OCI-LY1 (cell line): ENCODE data around the gene GRM7.

Experiments
- H2AFZ ChIP-seq: fragments of 200-600 bp; sonication (generic), shearing (Covaris generic); 2 replicates; pipeline ENCODE4 v1.6.0; 2014; ENCODE audit warnings: antibody characterized with exemption, mild to moderate bottlenecking, low read length
- H3F3A ChIP-seq: fragments of 200-600 bp; sonication (generic), shearing (Covaris generic); 2 replicates; pipeline ENCODE4 v1.6.0; 2014; ENCODE audit warnings: mild to moderate bottlenecking, antibody characterized with exemption, low read length, moderate library complexity; ENCODE audit not compliant: insufficient read depth
- H3K27ac ChIP-seq: fragments of 200-600 bp; sonication (generic); 2 replicates; pipeline ENCODE4 v1.5.1; 2014; ENCODE audit warnings: low read length, mixed run types, mild to moderate bottlenecking, low read depth; ENCODE audit not compliant: poor library complexity, severe bottlenecking
- H3K27me3 ChIP-seq: fragments of 200-600 bp; sonication (generic); 2 replicates; pipeline ENCODE4 v1.6.0; 2014; ENCODE audit warnings: antibody characterized with exemption, mild to moderate bottlenecking, low read length, moderate library complexity; ENCODE audit not compliant: insufficient read depth
- H3K36me3 ChIP-seq: fragments of 200-600 bp; sonication (generic); 2 replicates; pipeline ENCODE4 v1.6.1; 2014; ENCODE audit warnings: mild to moderate bottlenecking, antibody characterized with exemption, low read length, moderate library complexity, mixed read lengths; ENCODE audit not compliant: insufficient read depth
- H3K4me1 ChIP-seq: fragments of 200-600 bp; sonication (generic); 2 replicates; pipeline ENCODE4 v1.5.1; 2014; ENCODE audit warnings: mild to moderate bottlenecking, low read length, moderate library complexity; ENCODE audit not compliant: insufficient read depth, severe bottlenecking
- H3K4me2 ChIP-seq: fragments of 200-600 bp; sonication (generic), shearing (Covaris generic); 2 replicates; pipeline ENCODE4 v1.6.1; 2014; ENCODE audit warnings: low read length
- H3K4me3 ChIP-seq: fragments of 200-600 bp; sonication (generic); 2 replicates; pipeline ENCODE4 v1.5.1; 2014; ENCODE audit warnings: low read length, low read depth, mild to moderate bottlenecking, mixed read lengths; ENCODE audit not compliant: poor library complexity, severe bottlenecking
- H3K79me2 ChIP-seq: fragments of 200-600 bp; shearing (Covaris generic); 2 replicates; pipeline ENCODE4 v1.6.1; 2016; ENCODE audit warnings: mixed run types, low read length, mixed read lengths; ENCODE audit not compliant: insufficient read depth
- H3K9ac ChIP-seq: fragments of 200-600 bp; sonication (generic), shearing (Covaris generic); 2 replicates; pipeline ENCODE4 v1.6.1; 2014; ENCODE audit warnings: mild to moderate bottlenecking, low read length, mixed read lengths
- H3K9me2 ChIP-seq: fragments of 200-600 bp; sonication (generic), shearing (Covaris generic); 2 replicates; pipeline ENCODE4 v1.6.1; 2014; ENCODE audit warnings: low read depth, mild to moderate bottlenecking, low read length, mixed read lengths
- H3K9me3 ChIP-seq: fragments of 200-600 bp; shearing (Covaris generic); 2 replicates; pipeline ENCODE4 v1.6.1; 2014; ENCODE audit warnings: low read length, mixed read lengths
- H4K20me1 ChIP-seq: fragments of 200-600 bp; sonication (generic), shearing (Covaris generic); 2 replicates; pipeline ENCODE4 v1.6.0; 2016; ENCODE audit warnings: mild to moderate bottlenecking, low read length; ENCODE audit not compliant: insufficient read depth
- CTCF ChIP-seq: fragments of 200-600 bp; sonication (generic), shearing (Covaris generic); IDR thresholded peaks from 2 replicates; pipeline ENCODE4 v1.5.1; 2017; ENCODE audit warnings: mild to moderate bottlenecking, antibody characterized with exemption, low read length, moderate library complexity, mixed read lengths
- EZH2 ChIP-seq: fragments of 200-600 bp; sonication (generic), shearing (Covaris generic); IDR thresholded peaks from 2 replicates; pipeline ENCODE4 v1.8.0; 2017; ENCODE audit warnings: borderline replicate concordance, mixed run types, mild to moderate bottlenecking, antibody characterized with exemption, low read length, moderate library complexity, mixed read lengths

Gene GRM7

GRCh38 chr3:7745711-7746110 lies 884.8 kb downstream of the GRM7 start:
- no peaks in the 10 kb centered on the region for H3F3A ChIP-seq
- TF ChIP-seq EZH2 (no peak), CTCF (no peak)
- H3K9me2 ChIP-seq: no peaks in the 10 kb centered on the region
- no peak overlapping the region for H3K4me2 ChIP-seq
- H3K27me3 ChIP-seq: no peaks in the 10 kb centered on the region
- no peaks in the 10 kb centered on the region for H3K79me2 ChIP-seq
- no peak overlapping the region for H2AFZ ChIP-seq
- no peak overlapping the region for H3K27ac ChIP-seq
- no peak overlapping the region for H3K9ac ChIP-seq
- no peaks in the 10 kb centered on the region for H3K9me3 ChIP-seq
- H3K4me3 ChIP-seq: no peak overlapping the region
- H4K20me1 ChIP-seq: no peaks in the 10 kb centered on the region
- H3K4me1 ChIP-seq: no peaks in the 10 kb centered on the region
- no peaks in the 10 kb centered on the region for H3K36me3 ChIP-seq

- no peak overlapping the region for H3K27ac ChIP-seq
- no peak overlapping the region for H3K4me2 ChIP-seq
- H3K36me3 ChIP-seq: no peaks in the 10 kb centered on the region
- H3K79me2 ChIP-seq: no peaks in the 10 kb centered on the region
- no peaks in the 10 kb centered on the region for H3K4me1 ChIP-seq
- TF ChIP-seq CTCF (no peak), EZH2 (no peak)
- H3K27me3 ChIP-seq: no peaks in the 10 kb centered on the region
- H3K9me3 ChIP-seq: no peaks in the 10 kb centered on the region
- H4K20me1 ChIP-seq: no peaks in the 10 kb centered on the region
- no peaks in the 10 kb centered on the region for H3K9me2 ChIP-seq
- no peak overlapping the region for H3K9ac ChIP-seq
- no peak overlapping the region for H3K4me3 ChIP-seq
- H2AFZ ChIP-seq: no peak overlapping the region
- H3F3A ChIP-seq: no peaks in the 10 kb centered on the region
These were observed 889.2 kb downstream of the GRM7 start for GRCh38 chr3:7749931-7750695.

- H3K4me2 ChIP-seq: no peak overlapping the region
- TF ChIP-seq EZH2: no peak
- no peak for TF ChIP-seq CTCF
These were observed 891.1 kb downstream of the GRM7 start for GRCh38 chr3:7752005-7752404.

More at GRCh38 chr3:7752005-7752404, 891.1 kb downstream of the GRM7 start:
- H2AFZ ChIP-seq: no peak overlapping the region
- H3F3A ChIP-seq: no peaks in the 10 kb centered on the region
- no peaks in the 10 kb centered on the region for H3K4me1 ChIP-seq
- H3K27ac ChIP-seq: no peak overlapping the region
- no peaks in the 10 kb centered on the region for H3K79me2 ChIP-seq
- no peaks in the 10 kb centered on the region for H3K36me3 ChIP-seq
- no peaks in the 10 kb centered on the region for H3K27me3 ChIP-seq
- no peaks in the 10 kb centered on the region for H4K20me1 ChIP-seq
- no peaks in the 10 kb centered on the region for H3K9me3 ChIP-seq
- no peak overlapping the region for H3K9ac ChIP-seq
- H3K9me2 ChIP-seq: no peaks in the 10 kb centered on the region
- no peak overlapping the region for H3K4me3 ChIP-seq
